ENCODE data around the gene CTNNB1. TPM values are rescaled to one million over a fixed set of nuclear protein-coding genes. Genes with fewer than 3 reads are reported as not detected.

Gene CTNNB1
- total and polyA plus RNA-seq, 2 of the 13 experiments (the other 11 are each of a cell fraction or from before 2014, with no cell fraction given) = 398 to 489 TPM

DNA sequence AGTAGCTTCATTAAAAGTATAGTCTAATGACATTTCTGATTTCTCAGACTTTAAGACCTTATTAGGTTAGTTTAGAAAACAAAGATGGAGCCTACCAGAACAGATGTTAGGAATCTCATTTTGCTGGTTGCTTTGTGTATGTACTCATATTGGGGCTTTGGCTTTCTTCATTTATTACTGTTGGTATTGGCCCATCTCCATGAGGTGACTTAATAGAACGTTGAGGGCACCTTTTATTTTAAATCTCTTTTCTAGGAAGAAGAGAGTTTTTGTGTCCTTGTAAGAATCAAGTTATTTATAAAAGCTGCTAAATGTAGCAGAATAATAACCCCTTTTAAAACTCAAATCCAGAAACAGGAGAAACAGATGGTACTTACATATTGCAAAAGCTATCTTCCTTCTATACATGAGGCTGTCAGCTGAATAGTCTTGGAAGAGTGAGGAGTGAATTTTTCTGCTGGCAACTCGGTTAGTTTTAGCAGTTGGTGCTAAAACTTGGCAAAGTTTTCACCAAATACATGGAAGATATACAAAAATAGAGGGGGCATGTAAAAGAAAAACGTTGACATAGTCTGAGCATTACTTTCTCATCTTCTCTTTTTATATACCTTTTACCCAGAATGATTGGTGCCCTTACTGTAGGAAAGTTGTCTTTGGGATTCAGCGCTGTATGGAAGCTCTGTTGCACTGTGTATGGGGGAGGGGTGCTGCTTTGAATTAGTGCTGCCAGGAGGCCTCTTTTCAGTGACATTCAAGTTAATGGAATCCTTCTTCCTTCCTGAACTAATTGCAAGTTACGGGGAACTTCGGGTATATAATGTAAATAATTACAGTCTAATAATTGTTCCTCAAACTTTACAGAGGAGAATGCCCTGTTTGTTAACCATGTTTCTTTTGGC is 35.8 kb downstream of the CTNNB1 start:
- H3K36me3 ChIP-seq (replicated peaks in 1 of 2; ENCODE audit: control insufficient read depth in 1 of 2, insufficient read depth in 2 of 2, low read length in 2 of 2) = peaks cover 46 to 95% of the 10 kb centered on the region in 2 experiments
- H2AFZ ChIP-seq (ENCODE audit: low read length) = no peak overlapping the region
- no TSS peak for BruUV-seq (replicated peaks)
- H3K27me3 ChIP-seq (ENCODE audit: control insufficient read depth in 1 of 2, insufficient read depth in 2 of 2, low read length in 2 of 2) = no peaks in the 10 kb centered on the region
- no peaks in the 10 kb centered on the region for H3K9me3 ChIP-seq (ENCODE audit: low read length)
- 90% methylated on average over 6 of the region's 6 CpGs for WGBS (ENCODE audit: low lambda C conversion rate)
- POLR2A ChIA-PET = no interaction called here
- CTCF ChIA-PET (ENCODE audit: low intra/inter-chr PET ratio, low total read pairs) = no interaction called here
- H3K9ac ChIP-seq (ENCODE audit: insufficient read depth, low read depth, low read length) = no peak overlapping the region
- ATAC-seq (no peak), DNase-seq (ENCODE audit: low spot score) (no peak), FAIRE-seq (no peak)
- H3K79me2 ChIP-seq (ENCODE audit: insufficient read depth, low read length) = peaks cover 15% of the 10 kb centered on the region
- intact Hi-C loops (cut with micrococcal nuclease; ENCODE audit: unreplicated experiment) = no loop called here
- H3K27ac ChIP-seq (ENCODE audit: extremely low read length, insufficient read depth, low read length) = no peak overlapping the region
- in situ Hi-C loops (cut with HindIII; ENCODE audit: extremely low pct_ligation_motif_present, low pct_unique_long_range_greater_than_20kb) = no loop called here
- TF ChIP-seq, protein P1, sequence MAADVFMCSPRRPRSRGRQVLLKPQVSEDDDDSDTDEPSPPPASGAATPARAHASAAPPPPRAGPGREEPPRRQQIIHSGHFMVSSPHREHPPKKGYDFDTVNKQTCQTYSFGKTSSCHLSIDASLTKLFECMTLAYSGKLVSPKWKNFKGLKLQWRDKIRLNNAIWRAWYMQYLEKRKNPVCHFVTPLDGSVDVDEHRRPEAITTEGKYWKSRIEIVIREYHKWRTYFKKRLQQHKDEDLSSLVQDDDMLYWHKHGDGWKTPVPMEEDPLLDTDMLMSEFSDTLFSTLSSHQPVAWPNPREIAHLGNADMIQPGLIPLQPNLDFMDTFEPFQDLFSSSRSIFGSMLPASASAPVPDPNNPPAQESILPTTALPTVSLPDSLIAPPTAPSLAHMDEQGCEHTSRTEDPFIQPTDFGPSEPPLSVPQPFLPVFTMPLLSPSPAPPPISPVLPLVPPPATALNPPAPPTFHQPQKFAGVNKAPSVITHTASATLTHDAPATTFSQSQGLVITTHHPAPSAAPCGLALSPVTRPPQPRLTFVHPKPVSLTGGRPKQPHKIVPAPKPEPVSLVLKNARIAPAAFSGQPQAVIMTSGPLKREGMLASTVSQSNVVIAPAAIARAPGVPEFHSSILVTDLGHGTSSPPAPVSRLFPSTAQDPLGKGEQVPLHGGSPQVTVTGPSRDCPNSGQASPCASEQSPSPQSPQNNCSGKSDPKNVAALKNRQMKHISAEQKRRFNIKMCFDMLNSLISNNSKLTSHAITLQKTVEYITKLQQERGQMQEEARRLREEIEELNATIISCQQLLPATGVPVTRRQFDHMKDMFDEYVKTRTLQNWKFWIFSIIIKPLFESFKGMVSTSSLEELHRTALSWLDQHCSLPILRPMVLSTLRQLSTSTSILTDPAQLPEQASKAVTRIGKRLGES (CRISPR knock-in tag; IDR thresholded peaks at IDR 0.05; ENCODE audit: borderline replicate concordance) = no peak
- TF ChIP-seq PTBP1 (IDR thresholded peaks at IDR 0.05; ENCODE audit: low read depth, low read length, poor library complexity, severe bottlenecking) (no peak), KLF16 (CRISPR knock-in tag; IDR thresholded peaks at IDR 0.05) (no peak), ZNF333 (CRISPR knock-in tag; IDR thresholded peaks at IDR 0.05; ENCODE audit: borderline replicate concordance) (no peak), ZNF256 (CRISPR knock-in tag; conservative IDR thresholded peaks at IDR 0.05) (no peak), ZBTB42 (CRISPR knock-in tag; IDR thresholded peaks at IDR 0.05) (no peak)
- TF ChIP-seq, protein P2, sequence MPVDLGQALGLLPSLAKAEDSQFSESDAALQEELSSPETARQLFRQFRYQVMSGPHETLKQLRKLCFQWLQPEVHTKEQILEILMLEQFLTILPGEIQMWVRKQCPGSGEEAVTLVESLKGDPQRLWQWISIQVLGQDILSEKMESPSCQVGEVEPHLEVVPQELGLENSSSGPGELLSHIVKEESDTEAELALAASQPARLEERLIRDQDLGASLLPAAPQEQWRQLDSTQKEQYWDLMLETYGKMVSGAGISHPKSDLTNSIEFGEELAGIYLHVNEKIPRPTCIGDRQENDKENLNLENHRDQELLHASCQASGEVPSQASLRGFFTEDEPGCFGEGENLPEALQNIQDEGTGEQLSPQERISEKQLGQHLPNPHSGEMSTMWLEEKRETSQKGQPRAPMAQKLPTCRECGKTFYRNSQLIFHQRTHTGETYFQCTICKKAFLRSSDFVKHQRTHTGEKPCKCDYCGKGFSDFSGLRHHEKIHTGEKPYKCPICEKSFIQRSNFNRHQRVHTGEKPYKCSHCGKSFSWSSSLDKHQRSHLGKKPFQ (CRISPR knock-in tag; IDR thresholded peaks at IDR 0.05; ENCODE audit: insufficient replicate concordance) = no peak
- no peak overlapping the region for H3K4me3 ChIP-seq (replicated peaks in 1 of 3; ENCODE audit: insufficient read depth in 1 of 3, low read depth in 2 of 3, low read length in 3 of 3)
- H4K20me1 ChIP-seq (ENCODE audit: insufficient read depth, low read length) = peaks cover 13% of the 10 kb centered on the region
- H3K4me1 ChIP-seq (ENCODE audit: insufficient read depth, low read length) = no peaks in the 10 kb centered on the region
- no peak overlapping the region for H3K4me2 ChIP-seq (ENCODE audit: low read depth, low read length)

Data from HepG2 (cell line).